Panc1 (cell line): ENCODE measurements around the gene PLPPR5. TPM values are rescaled to one million over a fixed set of nuclear protein-coding genes. Genes with fewer than 3 reads are reported as not detected.

Source experiments
- ATAC-seq: fragments of 200-7000 bp; cut with Tn5 transposase; 2 replicates; pipeline ENCODE4 v1.9.1; 2020; ENCODE audit warnings: mild to moderate bottlenecking, moderate library complexity
- BruUV-seq: library from RNA; stranded (reverse); fragments of 400-500 nt; replicated peaks from 2 replicates; lab custom pipeline; 2021; lab: Mats Ljungman, UMichigan
- CTCF ChIA-PET: fragments of 300-600 bp; sonication (Branson Sonifier 250); formaldehyde crosslinking; loops from one replicate; lab custom pipeline; 2022; ENCODE audit warnings: antibody characterized with exemption; lab: Charles Lee
- POLR2A ChIA-PET: fragments of 300-600 bp; sonication (Branson Sonifier 250); formaldehyde crosslinking; loops from one replicate; lab custom pipeline; 2022; ENCODE audit warnings: antibody characterized with exemption; lab: Charles Lee
- DNase-seq: peaks from one replicate; pipeline ENCODE4 v3.0.0-alpha.2; 2010; ENCODE audit warnings: low read depth, low spot score
- H3K27ac ChIP-seq: 2 replicates; pipeline ENCODE4 v1.5.1; 2011; ENCODE audit warnings: mild to moderate bottlenecking, low read length, inconsistent platforms
- H3K27me3 ChIP-seq: fragments of 200-500 bp; sonication (Bioruptor generic); 2 replicates; pipeline ENCODE4 v1.6.0; 2014; ENCODE audit warnings: low read length, inconsistent platforms; ENCODE audit not compliant: control insufficient read depth, insufficient read depth
- H3K36me3 ChIP-seq: fragments of 200-500 bp; sonication (Bioruptor generic); 2 replicates; pipeline ENCODE4 v1.5.1; 2014; ENCODE audit warnings: inconsistent platforms, mild to moderate bottlenecking, low read length, moderate library complexity; ENCODE audit not compliant: control insufficient read depth, insufficient read depth
- H3K4me1 ChIP-seq: 2 replicates; pipeline ENCODE4 v1.5.1; 2011; ENCODE audit warnings: inconsistent platforms, mild to moderate bottlenecking, low read length, moderate library complexity; ENCODE audit not compliant: control insufficient read depth, insufficient read depth
- H3K4me3 ChIP-seq, 2 experiments: 2 replicates each; pipeline ENCODE4 v1.5.1; 2011 to 2012; ENCODE audit warnings: low read depth in 2 of 2, low read length in 2 of 2, mild to moderate bottlenecking in 2 of 2, inconsistent platforms in 1 of 2, moderate library complexity in 1 of 2
- H3K9me3 ChIP-seq: fragments of 200-500 bp; sonication (Bioruptor generic); 2 replicates; pipeline ENCODE4 v1.5.1; 2014; ENCODE audit warnings: low read depth, mild to moderate bottlenecking, inconsistent platforms, low read length, moderate library complexity; ENCODE audit not compliant: control insufficient read depth, insufficient read depth
- POLR2AphosphoS5 ChIP-seq: IDR thresholded peaks from 2 replicates; pipeline ENCODE4 v1.6.1; 2012; ENCODE audit warnings: mild to moderate bottlenecking, low read depth, low read length, moderate library complexity
- SIN3A ChIP-seq: IDR thresholded peaks from 2 replicates; pipeline ENCODE4 v1.6.1; 2012; ENCODE audit warnings: low read depth, mild to moderate bottlenecking, low read length, moderate library complexity, borderline replicate concordance; ENCODE audit not compliant: insufficient read depth
- TCF7L2 ChIP-seq: IDR thresholded peaks from 2 replicates; pipeline ENCODE4 v1.6.1; 2011; ENCODE audit warnings: mild to moderate bottlenecking, low read depth, low read length, inconsistent platforms
- in situ Hi-C: cut with HindIII; loops from 2 replicates; pipeline ENCODE4 v1.10.0; 2016; ENCODE audit warnings: low sequenced_read_pairs, low pct_unique_long_range_greater_than_20kb
- intact Hi-C: fragments of 100-400 bp; cut with micrococcal nuclease; formaldehyde crosslinking; loops from one replicate; pipeline ENCODE4 v1.10.0; 2022; ENCODE audit not compliant: unreplicated experiment
- total RNA-seq: library from RNA; stranded (reverse); gene quantifications from one replicate; pipeline ENCODE4 v1.2.1, GENCODE V29; 2021; ENCODE audit not compliant: unreplicated experiment
- TF ChIP-seq, protein P1 (sequence below): fragments of 450-650 bp; IDR thresholded peaks from 2 replicates; pipeline ENCODE4 v1.5.1; 2017; ENCODE audit warnings: mild to moderate bottlenecking
- TF ChIP-seq, protein P2 (sequence below), 2 experiments: IDR thresholded peaks; 2 replicates each; pipeline ENCODE4 v1.6.1; 2011 to 2012; ENCODE audit warnings: low read depth in 2 of 2, control low read depth in 1 of 2, low read length in 1 of 2, mild to moderate bottlenecking in 1 of 2, moderate library complexity in 1 of 2; ENCODE audit not compliant: insufficient read depth in 1 of 2

The PLPPR5 gene
- total RNA-seq, 1 experiment from 2014 or later, result not detected

DNA sequence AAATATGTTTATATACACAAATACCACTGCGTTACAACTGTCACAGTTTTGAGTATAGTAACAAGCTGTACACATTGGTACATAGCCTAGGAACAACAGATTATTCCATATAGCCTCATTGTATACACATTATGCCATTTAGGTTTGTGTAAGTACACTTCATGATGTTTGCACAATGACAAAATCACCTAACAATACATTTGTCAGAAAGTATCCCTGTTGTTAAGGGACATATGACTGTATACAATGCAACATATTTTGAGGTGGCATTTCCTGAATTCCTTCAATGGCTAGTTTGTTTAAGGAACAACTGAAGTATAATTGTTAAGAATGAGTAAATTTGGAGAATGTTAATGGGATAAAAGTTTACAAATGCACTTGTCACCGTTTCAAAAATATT, 19.0 kb downstream of the PLPPR5 start:
- TF ChIP-seq, protein P1, sequence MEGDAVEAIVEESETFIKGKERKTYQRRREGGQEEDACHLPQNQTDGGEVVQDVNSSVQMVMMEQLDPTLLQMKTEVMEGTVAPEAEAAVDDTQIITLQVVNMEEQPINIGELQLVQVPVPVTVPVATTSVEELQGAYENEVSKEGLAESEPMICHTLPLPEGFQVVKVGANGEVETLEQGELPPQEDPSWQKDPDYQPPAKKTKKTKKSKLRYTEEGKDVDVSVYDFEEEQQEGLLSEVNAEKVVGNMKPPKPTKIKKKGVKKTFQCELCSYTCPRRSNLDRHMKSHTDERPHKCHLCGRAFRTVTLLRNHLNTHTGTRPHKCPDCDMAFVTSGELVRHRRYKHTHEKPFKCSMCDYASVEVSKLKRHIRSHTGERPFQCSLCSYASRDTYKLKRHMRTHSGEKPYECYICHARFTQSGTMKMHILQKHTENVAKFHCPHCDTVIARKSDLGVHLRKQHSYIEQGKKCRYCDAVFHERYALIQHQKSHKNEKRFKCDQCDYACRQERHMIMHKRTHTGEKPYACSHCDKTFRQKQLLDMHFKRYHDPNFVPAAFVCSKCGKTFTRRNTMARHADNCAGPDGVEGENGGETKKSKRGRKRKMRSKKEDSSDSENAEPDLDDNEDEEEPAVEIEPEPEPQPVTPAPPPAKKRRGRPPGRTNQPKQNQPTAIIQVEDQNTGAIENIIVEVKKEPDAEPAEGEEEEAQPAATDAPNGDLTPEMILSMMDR, result no peak
- TF ChIP-seq TCF7L2, result no peak
- no peak for TF ChIP-seq POLR2AphosphoS5
- no peak for TF ChIP-seq SIN3A
- TF ChIP-seq, protein P2, sequence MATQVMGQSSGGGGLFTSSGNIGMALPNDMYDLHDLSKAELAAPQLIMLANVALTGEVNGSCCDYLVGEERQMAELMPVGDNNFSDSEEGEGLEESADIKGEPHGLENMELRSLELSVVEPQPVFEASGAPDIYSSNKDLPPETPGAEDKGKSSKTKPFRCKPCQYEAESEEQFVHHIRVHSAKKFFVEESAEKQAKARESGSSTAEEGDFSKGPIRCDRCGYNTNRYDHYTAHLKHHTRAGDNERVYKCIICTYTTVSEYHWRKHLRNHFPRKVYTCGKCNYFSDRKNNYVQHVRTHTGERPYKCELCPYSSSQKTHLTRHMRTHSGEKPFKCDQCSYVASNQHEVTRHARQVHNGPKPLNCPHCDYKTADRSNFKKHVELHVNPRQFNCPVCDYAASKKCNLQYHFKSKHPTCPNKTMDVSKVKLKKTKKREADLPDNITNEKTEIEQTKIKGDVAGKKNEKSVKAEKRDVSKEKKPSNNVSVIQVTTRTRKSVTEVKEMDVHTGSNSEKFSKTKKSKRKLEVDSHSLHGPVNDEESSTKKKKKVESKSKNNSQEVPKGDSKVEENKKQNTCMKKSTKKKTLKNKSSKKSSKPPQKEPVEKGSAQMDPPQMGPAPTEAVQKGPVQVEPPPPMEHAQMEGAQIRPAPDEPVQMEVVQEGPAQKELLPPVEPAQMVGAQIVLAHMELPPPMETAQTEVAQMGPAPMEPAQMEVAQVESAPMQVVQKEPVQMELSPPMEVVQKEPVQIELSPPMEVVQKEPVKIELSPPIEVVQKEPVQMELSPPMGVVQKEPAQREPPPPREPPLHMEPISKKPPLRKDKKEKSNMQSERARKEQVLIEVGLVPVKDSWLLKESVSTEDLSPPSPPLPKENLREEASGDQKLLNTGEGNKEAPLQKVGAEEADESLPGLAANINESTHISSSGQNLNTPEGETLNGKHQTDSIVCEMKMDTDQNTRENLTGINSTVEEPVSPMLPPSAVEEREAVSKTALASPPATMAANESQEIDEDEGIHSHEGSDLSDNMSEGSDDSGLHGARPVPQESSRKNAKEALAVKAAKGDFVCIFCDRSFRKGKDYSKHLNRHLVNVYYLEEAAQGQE (IDR thresholded peaks at IDR 0.05; ENCODE audit: insufficient read depth in 1 of 2, low read depth in 2 of 2, low read length in 1 of 2), result no peak
- ChIA-PET POLR2A (no interaction called here), CTCF (no interaction called here)
- no peaks in the 10 kb centered on the region for H3K9me3 ChIP-seq
- DNase-seq, result no peak
- no peak overlapping the region for H3K4me3 ChIP-seq
- BruUV-seq, result no TSS peak
- intact Hi-C loops, result no loop called here
- in situ Hi-C loops, result no loop called here
- H3K27me3 ChIP-seq, result no peaks in the 10 kb centered on the region
- no peak overlapping the region for H3K27ac ChIP-seq
- no peaks in the 10 kb centered on the region for H3K4me1 ChIP-seq
- H3K36me3 ChIP-seq, result no peaks in the 10 kb centered on the region
- no peak for ATAC-seq

DNA sequence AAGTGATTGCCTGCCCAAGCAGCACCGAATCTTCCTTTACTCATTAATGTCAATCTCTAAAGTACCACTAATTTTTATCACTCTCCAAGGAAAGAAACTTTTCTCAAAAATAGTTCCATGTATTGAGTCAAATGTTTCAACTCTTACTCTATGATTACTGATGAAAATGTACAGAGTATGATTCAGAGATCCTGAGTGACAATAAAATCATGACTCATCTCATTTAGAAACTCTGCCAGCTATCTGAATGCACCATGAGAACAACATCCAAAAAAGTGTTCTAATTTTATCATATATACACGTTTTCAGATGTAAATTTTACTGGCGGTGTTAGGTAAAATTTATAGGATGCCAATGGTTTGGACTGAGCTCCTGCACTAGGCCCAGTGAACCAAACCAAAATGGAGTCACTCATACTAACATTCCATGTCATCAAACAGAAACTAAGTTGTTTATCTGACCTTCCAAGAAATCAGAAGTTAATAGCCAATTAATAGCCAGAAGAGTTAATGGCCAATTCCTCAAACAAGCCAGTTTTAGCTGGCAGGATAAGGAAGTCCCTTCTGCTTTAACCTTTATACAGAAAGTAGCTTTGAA, 22.6 kb downstream of the PLPPR5 start:
- POLR2A ChIA-PET, result no interaction called here
- CTCF ChIA-PET, result no interaction called here

More for the DNA sequence above, 22.6 kb downstream of the PLPPR5 start:
- no peak for DNase-seq
- no peak overlapping the region for H3K4me3 ChIP-seq
- intact Hi-C loops (no loop called here), in situ Hi-C loops (no loop called here)
- no peaks in the 10 kb centered on the region for H3K36me3 ChIP-seq
- no peaks in the 10 kb centered on the region for H3K9me3 ChIP-seq
- ATAC-seq, result no peak
- no peak overlapping the region for H3K27ac ChIP-seq
- no peak for TF ChIP-seq SIN3A
- TF ChIP-seq POLR2AphosphoS5, result no peak
- TF ChIP-seq, protein P1, result no peak
- TF ChIP-seq, protein P2 (IDR thresholded peaks at IDR 0.05; ENCODE audit: insufficient read depth in 1 of 2, low read depth in 2 of 2, low read length in 1 of 2), result no peak
- no peak for TF ChIP-seq TCF7L2
- no peaks in the 10 kb centered on the region for H3K4me1 ChIP-seq
- no peaks in the 10 kb centered on the region for H3K27me3 ChIP-seq
- no TSS peak for BruUV-seq
